Loucy (cell line): ENCODE data around the gene ZNF385B.

ENCODE experiments used
- CTCF ChIP-seq: fragments of 200-600 bp; sonication (generic); conservative IDR thresholded peaks from 2 replicates; pipeline ENCODE4 v1.5.1; 2014; ENCODE audit warnings: mild to moderate bottlenecking, antibody characterized with exemption, low read length
- EZH2phosphoT487 ChIP-seq: fragments of 200-600 bp; IDR thresholded peaks from 2 replicates; pipeline ENCODE4 v1.6.1; 2018; ENCODE audit warnings: antibody characterized with exemption, mild to moderate bottlenecking, moderate library complexity, borderline replicate concordance

GRCh38 chr2:179657068-179657595 is 204.3 kb downstream of the ZNF385B start:
- TF ChIP-seq EZH2phosphoT487 = no peak
- TF ChIP-seq CTCF = no peak
